Measurements from ENCODE around the gene FAM47E.

GRCh38 chr4:76216975-76217814 lies 34.3 kb upstream of the FAM47E start:
- no peak for TF ChIP-seq TAF1 (IDR thresholded peaks at IDR 0.05; ENCODE audit: borderline replicate concordance, insufficient read depth, low read length)
- TF ChIP-seq FOXP2 (optimal IDR thresholded peaks at IDR 0.05; ENCODE audit: borderline replicate concordance, extremely low read depth, extremely low read length, insufficient read depth) = no peak
- TF ChIP-seq REST (IDR thresholded peaks at IDR 0.05; ENCODE audit: insufficient read depth in 1 of 2, low read depth in 2 of 2, low read length in 2 of 2) = no peak
